ENCODE data around the gene EDN1. TPM values are rescaled to one million over a fixed set of nuclear protein-coding genes. Genes with fewer than 3 reads are reported as not detected.

Gene EDN1
- 1.9 TPM in 1 of 2 replicates, not detected in the other for polyA plus RNA-seq

GRCh38 chr6:12289933-12290820, at the start of gene EDN1:
TSS of gene EDN1 (plus strand) at chr6:12290361. CDS start at chr6:12290630, 269 bp downstream.

